Frontal cortex (tissue), 4 donors: Measurements from ENCODE around the gene MTUS2. TPM values are rescaled to one million over a fixed set of nuclear protein-coding genes. Genes with fewer than 3 reads are reported as not detected.

ENCODE experiments used
- DNase-seq, 2 donors: peaks; one replicate each; pipeline ENCODE4 v3.0.0; 2012; ENCODE audit warnings: low spot score in 2 of 2
- FAIRE-seq: peaks from 2 replicates; lab custom pipeline; 2012; peaks lifted over from hg19 to GRCh38; lab: Jason Lieb, UNC
- total RNA-seq: library from RNA; depleted of rRNA; stranded (reverse); fragments of >200 nt; gene quantifications from one replicate; pipeline ENCODE4 v1.2.3, GENCODE V29; 2014
- donor health status: control.
- donor health status: control.
- donor health status: control.

The MTUS2 gene
- 7.3 TPM for total RNA-seq

DNA sequence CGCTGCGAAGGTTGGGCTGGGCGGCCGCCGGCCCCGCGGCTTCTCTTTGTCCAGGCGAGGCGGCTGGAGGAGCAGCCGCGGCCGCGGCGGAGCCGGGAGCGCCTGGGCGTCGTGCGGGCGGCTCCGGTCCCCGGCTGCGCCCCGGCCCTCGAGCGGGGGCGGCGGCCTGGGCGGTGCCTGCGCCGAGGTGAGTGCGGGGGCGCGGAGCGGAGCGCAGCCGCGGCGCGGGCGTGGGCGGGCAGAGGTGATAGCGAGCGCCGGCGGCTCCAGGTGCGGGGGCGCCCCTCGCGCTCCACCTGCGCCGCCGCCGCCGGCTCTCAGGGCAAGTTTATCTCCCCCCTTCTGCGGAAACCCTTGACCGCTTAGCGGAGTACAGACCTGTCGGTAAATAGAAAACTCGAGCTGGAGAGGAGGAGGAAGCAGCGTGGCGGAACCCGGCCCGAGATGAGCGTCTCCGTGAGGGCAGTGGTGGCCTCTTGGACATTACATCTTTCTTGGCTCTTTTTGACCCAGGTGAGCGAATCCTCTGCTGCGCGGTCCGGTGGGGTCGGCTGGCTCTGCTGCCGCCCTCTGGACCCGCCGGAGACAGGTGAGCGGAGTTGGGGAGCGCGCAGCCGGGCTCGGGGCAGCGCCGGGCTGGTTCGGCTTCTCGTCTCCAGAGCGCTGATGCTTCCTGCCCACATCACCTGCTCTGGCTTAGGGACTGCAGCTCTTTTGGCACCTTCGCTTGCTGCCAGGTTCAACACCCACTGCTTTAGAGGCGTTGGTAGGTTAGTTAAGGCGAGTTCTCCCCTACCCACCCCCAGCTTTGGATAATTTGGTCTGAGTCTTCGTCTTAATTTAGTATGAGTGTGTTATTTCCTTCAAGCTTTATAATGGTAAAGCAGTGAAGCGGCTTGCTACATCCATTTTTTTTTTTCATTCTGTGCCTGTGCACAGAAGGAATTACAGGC, at the start of gene MTUS2:
TSS of gene MTUS2 (plus strand) at position 241 of the 953 bp plus-strand sequence.
- FAIRE-seq (no peak), DNase-seq (peak in 1 of 2 donors; percentile 44)

DNA sequence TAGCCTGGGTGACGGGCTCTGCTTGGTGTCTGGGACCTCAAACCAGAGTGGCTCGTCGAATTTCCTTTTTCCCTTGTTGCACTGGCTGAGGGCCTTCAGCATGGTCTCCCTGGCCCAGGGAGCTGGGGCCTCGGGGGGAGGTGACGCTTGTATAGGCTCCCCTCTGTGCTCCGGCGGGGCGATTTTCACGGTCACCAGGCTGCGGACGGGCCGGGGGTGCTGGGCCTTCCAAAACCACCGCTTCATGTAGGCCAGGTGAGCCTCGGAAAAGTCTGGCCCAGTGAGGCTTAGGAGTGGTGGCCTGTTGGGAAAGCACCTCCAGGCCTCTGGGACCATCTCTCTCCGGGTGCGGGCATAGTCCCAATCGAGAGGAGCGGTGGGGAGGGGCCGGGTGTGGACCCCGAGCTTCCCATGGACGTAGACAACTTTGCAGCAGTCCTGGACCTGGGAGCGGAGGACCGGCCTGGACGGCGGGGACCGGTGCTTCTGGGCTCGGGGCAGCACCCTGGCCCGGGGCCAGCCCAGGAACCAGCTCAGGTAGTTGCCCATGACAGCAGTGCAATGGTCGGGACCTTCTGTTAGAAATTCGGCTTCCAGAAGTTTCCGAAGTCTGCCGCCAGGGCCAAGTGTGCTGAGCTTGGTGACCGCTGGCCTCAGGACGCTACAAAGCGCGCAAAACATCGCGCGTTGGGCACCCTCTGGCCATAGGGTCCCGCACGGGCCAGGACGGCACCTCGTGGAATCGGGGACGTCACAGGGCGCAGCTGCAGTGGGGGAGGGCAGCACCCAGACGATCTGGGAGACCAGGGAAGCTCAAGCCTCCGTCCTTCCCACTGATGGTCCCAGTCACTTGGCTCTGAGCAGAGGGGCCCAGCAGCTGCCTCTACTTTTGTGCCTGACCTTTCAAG, 41.6 kb upstream of the MTUS2 start:
- DNase-seq (no peak), FAIRE-seq (no peak)

DNA sequence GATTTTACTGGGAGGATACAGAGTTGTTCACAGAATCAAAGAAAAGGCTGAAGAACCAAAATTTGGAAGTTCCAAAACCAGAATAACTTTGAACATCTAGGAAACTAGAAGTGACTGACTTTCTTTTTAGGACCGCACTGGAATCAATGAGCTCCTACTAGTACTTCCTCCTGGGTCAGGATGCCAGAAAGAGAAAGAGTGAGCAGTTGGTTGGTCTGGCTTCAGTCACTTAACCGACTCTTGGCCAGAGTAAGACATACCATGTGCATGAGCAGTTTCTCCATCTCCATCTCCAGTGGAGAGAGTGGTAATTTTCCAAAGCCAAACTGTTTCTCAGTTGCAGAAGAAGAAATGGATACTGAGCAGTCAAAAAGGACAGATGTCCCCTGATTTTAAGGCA, 27.1 kb upstream of the MTUS2 start:
- FAIRE-seq (no peak), DNase-seq (no peak)

DNA sequence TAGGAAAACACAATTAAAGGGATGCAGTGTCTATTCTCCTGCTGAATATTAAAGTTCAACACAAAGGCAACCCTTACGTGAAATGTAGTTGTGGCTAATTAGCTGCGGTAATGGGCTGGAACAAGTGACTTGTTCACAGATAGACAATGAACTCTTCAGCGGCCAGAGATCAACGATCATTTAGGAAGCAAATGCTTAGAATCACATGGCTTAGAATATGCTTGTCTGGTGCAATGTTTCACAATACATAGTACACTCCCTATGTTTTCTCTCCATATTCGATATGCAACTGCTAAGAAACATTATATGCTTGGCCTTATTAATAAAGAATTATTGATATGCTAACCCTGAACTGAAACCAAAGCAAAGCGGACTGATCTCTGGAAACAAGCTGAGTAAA, 25.7 kb upstream of the MTUS2 start:
- DNase-seq, result no peak
- no peak for FAIRE-seq

DNA sequence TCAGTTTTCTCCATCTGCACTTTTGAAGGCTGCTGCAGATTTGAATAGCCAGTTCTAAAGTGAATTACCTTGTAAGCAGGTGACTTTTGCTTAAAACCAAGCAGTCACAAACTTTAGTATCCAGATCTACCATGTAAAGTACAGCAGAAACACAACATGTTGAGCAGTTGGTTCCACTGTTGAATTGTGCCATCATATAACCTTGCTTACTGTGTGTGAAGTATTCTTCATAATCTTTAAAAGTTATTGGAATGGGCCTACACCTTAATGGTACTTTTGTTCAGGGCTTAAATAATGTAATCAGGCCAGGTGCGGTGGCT, 23.2 kb upstream of the MTUS2 start:
- FAIRE-seq, result no peak
- DNase-seq, result no peak

DNA sequence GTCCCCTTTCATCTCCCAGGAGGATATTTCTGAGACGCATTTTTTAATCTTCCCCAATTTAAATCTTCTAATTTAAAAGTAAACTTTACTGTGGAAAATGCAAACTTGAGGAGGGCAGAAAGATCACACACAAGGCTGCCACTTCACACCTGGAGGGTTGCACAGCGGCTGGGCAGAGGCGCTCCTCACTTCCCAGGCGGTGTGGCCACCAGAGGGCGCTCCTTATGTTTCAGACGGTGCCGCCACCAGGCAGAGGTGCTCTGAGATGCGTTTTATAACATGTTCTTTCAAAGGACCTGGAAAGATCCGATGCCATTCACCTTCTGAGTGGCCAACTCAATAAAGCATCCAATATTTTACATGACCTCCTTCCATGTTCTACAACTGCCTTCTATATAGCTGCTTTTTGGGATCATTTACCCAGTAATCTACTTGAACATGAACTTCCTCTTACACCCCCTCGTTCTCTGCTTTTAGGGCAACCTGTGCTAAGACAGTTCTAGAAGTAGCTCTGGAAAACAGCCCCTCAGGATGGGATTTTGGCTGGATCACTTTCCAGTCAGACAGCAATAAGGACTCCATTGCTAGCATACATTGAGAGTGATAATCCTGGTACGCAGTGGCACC, 14.8 kb upstream of the MTUS2 start:
- DNase-seq (no peak), FAIRE-seq (no peak)

DNA sequence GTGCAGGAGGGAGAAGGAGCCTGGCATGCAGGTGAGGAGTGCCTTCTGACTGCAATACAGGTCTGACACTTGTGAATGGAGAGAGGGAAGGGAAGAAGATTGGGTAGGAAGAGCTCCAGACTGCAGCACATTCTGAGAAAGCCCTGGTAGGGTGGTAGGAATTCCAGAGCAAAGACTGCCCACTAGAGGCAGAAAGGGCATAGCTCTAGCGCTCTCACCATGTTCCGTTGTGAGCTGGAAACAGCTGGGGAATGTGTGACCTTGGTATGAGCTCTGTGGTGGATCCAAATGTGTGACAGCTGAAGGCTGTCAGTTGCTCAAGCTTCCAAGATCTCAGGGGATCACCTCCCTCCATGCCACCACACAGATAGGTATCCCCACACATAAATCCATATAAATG, 2.9 kb upstream of the MTUS2 start:
- no peak for DNase-seq
- FAIRE-seq, result no peak

DNA sequence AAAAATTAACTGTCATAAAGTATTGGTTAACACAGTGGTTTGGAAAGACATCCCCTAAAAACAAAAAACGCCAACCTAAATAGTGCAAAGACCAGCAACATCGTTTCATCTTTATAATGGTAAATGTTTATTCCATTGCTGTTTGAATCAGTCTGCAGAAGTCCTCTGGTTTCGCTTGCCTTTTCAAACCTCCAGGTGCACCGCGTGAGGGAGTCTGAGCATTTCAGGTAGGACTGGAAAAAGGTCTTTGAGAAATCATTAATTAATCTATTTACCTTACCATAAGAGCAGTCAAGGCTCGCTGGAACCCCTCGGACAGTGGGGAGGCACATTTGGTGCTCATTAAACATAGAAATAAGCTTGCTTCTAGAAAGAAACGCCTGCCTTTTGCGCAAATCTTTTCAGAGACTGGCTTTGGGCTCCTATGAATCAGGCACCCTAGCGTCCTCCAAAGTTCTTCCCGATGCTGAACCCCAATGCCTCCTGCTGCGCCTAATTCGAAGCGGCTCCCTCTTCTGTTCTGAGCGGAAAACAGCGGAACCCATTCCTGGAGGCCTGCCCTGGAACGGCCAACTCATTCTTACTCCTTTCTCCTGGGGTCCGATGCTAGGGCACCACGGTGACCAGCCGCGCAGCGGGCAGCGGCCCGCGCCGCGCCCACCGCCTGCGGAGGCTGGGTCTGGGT, 951 bp upstream of the MTUS2 start:
- no peak for FAIRE-seq

DNA sequence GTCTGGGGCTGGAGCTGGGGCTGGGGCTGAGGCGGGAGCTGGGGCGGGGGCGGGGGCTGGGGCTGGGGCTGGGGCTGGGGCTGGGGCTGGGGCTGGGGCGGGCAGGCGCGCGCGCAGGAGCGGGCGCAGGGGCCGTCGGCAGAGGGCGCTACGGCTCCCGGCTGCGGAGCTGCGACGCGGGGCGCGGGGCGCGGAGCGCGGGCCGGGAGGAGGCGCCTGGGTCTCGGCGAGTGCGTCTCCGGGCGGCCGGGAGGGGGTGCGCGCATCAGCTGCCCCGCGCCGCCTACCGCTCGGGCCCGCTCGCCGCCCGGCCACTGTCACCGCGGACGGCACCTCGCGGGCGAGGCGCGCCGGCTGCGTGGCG, 422 bp upstream of the MTUS2 start:
- FAIRE-seq, result no peak

More for the DNA sequence above, 951 bp upstream of the MTUS2 start:
- no peak for DNase-seq

DNA sequence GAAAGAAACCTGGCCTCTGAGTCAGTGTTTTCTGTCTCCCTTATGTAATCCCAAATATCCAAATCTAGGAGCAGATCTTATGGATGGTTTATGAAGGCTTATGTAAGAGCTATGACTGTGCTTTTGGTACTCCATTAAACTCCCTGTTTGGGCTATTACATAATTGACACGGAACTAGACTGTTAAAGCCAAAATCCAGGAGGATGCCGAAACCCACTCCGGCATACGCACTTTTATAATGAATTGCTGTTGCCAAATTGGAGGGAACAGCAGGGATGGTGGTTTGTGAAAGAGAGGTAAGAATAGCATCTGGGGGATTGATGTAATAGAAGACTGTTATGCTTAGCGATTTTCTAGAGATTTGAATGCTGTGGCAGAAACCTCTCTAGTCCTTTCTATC, 2.0 kb downstream of the MTUS2 start:
- DNase-seq (no peak), FAIRE-seq (no peak)

More for the DNA sequence above, 422 bp upstream of the MTUS2 start:
- DNase-seq, result peak; percentile 66 to 76

DNA sequence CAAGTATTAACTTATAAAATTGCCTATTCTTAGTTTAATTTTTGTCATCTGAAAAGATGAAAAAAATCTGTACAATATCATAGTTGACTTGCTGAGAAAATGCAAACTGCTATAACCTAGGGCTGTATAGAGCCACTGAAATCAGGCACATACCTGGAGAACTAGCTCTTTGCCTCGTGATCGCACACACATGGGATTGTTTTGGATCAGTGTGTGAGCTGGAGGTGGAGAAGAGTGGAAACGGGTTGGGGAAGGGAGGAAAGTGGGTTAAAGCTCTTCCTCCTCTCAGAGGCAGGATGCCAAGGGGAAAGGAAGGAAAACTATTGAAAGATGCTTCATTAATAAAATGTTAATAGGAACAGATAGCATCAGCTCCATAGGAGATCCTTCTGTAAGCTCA, 2.7 kb downstream of the MTUS2 start:
- no peak for DNase-seq
- FAIRE-seq, result no peak

DNA sequence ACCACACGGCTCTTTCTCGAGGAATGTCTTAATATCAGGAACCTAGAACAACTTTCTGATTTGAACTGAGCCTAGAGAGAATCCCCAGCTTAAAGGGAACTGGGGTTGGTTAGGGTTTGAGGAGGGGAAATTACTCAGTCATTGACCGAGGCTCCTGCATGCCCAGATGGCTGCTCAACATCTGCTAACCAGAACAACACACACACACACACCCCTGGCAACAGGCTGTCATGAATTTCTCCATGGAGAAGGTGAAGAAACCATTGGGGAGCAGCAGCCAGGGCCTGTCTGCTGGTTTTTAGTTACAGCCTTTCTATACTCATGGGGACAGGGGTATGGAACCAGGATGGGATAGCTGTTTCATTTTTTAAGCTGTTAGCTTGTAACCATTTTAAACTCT, 5.2 kb downstream of the MTUS2 start:
- DNase-seq (no peak), FAIRE-seq (no peak)

DNA sequence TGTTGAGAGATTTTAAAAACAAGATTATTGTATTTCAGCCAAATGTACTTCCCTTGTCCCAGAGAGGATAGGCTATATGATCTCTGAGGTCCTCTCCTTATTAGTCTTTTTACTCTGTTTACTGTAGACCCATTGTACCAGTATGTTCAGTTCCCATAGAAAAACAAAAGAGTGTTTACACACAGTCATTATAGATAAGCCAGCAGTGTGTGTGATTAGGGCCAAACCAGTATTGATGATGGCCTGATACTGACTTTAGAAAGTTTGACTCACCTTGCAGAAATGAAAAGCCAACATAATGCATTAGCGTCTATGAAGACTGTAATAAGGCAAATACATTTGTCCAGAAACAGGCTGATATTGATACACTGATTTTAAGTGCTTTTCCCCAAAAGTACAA, 6.2 kb downstream of the MTUS2 start:
- FAIRE-seq, result no peak
- DNase-seq, result no peak

DNA sequence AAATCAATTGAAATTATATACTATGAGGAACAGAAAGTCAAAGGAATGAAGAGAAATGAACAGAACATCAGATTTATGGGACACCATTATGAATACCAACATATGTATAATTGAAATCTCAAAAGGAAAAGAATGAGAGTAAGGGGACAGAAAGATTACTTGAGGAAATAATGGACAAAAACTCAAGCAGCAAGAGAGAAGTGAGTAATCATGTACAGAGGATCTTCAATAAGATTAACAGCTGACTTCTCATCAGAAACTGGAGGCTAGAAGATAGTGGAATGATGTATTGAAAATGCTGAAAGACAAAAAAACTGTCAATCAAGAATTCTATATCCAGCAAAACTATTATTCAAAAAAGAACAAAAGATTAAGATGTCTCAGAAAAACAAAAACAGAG, 10.4 kb downstream of the MTUS2 start:
- FAIRE-seq (no peak), DNase-seq (no peak)

DNA sequence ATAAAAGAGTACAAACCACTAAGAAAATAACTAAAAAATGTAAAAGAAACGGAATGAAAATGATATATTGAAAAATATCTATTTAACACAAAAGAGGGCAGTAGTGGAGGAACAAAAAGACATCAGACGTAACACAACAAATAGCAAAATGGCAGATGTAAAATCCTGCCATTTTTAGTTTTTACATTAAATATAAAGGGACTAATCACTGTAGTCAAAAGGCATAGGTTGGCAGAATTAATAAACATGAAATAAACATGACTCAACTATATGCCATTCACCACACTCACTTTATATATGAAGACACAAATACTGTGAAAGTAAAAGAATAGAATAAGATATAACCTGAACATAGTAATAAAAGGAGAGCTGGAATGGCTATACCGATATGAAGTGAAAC, 11.0 kb downstream of the MTUS2 start:
- FAIRE-seq, result no peak
- no peak for DNase-seq

DNA sequence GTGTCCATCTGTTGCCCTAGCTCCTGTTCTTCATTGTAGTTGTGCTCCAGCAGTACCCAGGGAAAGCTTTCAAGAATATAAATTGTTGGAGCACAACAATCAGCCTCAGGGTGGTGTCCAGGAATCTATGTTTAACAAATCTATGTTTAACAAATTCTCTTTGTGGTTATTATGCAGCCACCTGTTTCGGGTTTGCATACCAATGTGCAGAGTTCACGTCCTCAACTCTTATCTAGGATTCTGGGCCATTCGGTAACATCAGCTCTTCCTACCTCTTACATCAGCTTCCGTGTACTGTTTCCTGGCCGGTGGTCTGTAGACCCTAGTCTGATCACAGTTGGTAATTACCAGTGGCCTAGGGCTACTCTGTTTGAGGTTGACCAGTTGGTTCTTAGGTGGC, 17.0 kb downstream of the MTUS2 start:
- no peak for DNase-seq
- FAIRE-seq, result no peak

DNA sequence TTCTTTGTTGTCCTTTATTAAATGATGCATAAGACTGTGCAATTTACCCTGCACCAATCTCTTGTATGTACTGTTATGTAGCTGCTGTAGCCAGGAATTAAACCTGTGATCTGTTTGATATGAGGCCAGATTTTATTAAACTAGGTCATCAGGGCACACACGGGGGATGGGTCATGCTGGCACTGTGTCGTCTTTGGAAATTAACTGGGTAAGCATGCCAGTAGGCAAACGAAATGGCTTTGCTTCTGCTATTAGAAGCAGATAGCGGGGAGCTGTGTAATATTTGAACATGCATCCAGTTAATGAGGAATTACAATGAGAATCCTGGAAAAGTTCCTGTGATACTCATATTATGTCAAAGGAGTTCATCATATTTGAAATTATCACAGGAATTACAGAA, 23.5 kb downstream of the MTUS2 start:
- no peak for DNase-seq
- FAIRE-seq, result no peak

DNA sequence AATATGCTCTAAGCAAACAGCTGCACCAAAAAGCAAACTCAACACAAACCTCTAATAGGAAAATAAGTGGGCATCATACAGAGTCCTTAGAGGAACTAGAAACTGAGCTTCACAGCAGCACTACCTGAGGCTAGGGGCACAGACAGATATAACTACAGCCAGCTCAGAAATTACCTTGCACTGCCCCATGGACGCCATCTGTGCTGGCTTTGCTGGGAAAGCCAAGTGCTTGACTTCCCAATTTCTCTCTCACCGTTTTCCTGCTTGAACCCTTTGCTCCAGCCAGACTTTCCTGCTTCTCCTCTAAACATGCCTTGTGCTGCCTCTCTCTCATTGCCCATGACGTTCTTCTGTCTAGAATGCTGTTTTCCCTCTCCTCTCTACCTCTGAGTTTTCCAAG, 29.3 kb downstream of the MTUS2 start:
- no peak for FAIRE-seq

DNA sequence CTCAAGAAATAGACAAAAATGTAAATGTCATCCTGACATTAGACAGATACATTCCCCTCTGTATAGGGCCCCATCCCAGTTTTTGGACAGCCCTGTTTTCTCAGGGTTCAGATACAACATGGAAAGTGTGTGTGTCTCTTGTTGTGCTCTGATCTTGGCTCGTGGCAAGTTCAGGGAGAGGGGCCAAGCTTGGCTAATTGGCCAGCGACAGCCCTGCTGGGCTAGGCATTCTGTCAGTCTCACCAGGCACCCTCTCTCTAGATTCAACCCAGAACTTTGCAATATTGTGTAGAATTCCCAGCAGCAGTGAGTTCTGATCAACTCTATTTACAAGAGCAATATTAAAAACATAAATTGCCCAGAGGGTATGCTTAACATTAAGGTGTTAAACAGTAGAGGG, 30.1 kb downstream of the MTUS2 start:
- FAIRE-seq, result no peak
- DNase-seq, result no peak

More for the DNA sequence above, 29.3 kb downstream of the MTUS2 start:
- no peak for DNase-seq

DNA sequence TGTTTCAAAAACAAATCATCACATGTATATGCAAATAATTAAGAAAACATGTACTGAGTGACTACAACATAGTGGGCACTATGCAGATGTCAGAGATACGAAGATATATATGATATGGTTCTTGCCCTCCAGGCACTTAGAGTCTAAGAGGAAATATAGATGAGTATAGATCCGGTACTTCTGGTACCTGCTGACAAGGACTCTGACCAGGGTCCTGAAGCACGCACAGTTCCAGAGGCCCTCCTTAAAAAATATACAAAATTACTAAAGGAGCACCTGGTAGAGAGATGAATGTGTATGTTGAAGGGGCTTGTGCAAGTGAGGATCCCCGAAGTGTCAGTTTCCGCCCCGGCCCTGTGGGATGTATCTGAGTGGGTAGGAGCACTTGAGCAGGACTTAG, 31.3 kb downstream of the MTUS2 start:
- no peak for DNase-seq
- no peak for FAIRE-seq
